ENCODE results near the gene FUT7.

The FUT7 gene

GRCh38 chr9:136983656-136984314, 48.1 kb downstream of the FUT7 start:
- DNase-seq (ENCODE audit: low spot score in 2 of 2): no peak
- Mint-ChIP-seq H3K9me3 (no peaks in the 10 kb centered on the region), H3K4me1 (peaks cover 12% of the 10 kb centered on the region), H3K36me3 (no peaks in the 10 kb centered on the region), H3K4me3 (no peak overlapping the region), H3K27ac (no peak overlapping the region)
- ATAC-seq: no peak

DNA sequence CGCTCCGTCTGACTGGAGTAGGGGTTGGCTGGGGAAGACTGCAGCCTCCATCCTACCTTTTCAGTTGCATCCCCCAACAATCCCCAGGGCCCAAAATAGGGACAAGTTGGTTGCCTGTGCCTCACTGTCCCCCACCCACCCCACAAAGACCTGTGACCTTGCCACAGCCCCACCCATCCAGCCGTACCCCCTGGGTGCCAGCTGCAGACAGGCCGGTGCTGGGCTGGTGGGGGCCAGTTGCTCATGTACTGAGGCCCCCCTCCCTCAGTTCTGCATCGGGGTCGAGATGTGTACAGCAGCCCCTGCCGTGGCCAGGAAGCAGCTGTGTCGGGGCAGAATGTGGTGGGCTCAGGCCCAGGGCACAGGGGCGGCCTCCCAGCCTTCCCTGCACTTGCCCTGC, 48.7 kb downstream of the FUT7 start:
- Mint-ChIP-seq H3K4me3 (no peak overlapping the region), H3K9me3 (no peaks in the 10 kb centered on the region), H3K36me3 (no peaks in the 10 kb centered on the region), H3K27ac (no peak overlapping the region), H3K4me1 (peaks cover 12% of the 10 kb centered on the region)
- no peak for ATAC-seq
- DNase-seq (ENCODE audit: low spot score in 2 of 2): no peak

DNA sequence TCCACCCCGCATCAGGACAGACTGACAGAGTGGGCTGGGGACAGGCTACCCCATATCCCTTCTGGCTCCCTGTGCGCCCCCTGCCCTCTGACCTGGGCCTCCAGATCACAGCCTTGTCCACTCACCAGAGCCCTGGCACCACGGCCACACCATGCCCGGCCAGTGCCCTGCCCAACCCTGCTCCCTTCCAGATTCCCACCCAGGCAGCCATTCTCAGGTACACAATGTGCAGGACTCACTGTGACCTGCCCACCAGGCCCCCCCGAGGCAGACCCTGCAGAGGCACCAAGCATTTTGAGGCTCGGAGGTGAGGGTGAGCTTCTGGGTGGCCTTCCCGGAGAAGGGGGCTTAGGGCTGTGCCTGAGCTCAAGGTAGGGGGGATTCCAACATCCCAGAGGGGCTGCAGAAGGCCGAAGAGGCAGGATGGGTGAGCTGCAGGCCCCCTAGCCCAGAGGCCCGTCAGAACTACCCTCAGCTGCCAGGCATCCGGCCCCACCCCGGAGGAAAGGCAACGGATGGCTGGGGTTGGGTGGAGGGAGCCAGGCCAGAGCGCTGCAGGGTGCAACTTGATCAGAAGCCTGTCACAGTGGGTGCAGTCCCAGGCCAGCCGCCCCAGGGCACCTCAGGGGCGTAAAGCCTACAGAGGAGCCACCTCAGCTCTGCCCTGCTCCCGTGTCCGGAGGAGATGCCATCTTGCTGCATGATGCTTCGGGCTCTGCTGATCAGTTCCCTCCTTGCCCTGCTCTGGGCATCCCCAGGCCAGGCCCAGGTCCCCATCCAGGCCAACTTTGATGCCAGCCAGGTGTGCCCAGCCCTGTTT, 49.4 kb downstream of the FUT7 start, which contains the start of gene LCNL1:
LCNL1 (plus strand) TSS at position 762 of the 820 bp plus-strand sequence. CDS start 594 bp downstream, outside the sequence.
- no peak within 1 kb of the TSS for H3K27ac Mint-ChIP-seq
- H3K4me1 Mint-ChIP-seq: peaks cover 12% of the 10 kb centered on the region
- no peak within 1 kb of the TSS for H3K4me3 Mint-ChIP-seq

GRCh38 chr9:136981588-136982231, 50.2 kb downstream of the FUT7 start:
- DNase-seq (ENCODE audit: low spot score in 2 of 2): no peak
- H3K4me1 Mint-ChIP-seq: peaks cover 15% of the 10 kb centered on the region
- H3K9me3 Mint-ChIP-seq: no peaks in the 10 kb centered on the region
- H3K27ac Mint-ChIP-seq: no peak overlapping the region
- H3K36me3 Mint-ChIP-seq: no peaks in the 10 kb centered on the region
- ATAC-seq: no peak
- H3K4me3 Mint-ChIP-seq: no peak overlapping the region

More for the DNA sequence above, 49.4 kb downstream of the FUT7 start, which contains the start of gene LCNL1:
- no peaks in the 10 kb centered on the region for H3K9me3 Mint-ChIP-seq
- no peaks in the 10 kb centered on the region for H3K36me3 Mint-ChIP-seq
- ATAC-seq (no peak), DNase-seq (ENCODE audit: low spot score in 2 of 2) (no peak)

DNA sequence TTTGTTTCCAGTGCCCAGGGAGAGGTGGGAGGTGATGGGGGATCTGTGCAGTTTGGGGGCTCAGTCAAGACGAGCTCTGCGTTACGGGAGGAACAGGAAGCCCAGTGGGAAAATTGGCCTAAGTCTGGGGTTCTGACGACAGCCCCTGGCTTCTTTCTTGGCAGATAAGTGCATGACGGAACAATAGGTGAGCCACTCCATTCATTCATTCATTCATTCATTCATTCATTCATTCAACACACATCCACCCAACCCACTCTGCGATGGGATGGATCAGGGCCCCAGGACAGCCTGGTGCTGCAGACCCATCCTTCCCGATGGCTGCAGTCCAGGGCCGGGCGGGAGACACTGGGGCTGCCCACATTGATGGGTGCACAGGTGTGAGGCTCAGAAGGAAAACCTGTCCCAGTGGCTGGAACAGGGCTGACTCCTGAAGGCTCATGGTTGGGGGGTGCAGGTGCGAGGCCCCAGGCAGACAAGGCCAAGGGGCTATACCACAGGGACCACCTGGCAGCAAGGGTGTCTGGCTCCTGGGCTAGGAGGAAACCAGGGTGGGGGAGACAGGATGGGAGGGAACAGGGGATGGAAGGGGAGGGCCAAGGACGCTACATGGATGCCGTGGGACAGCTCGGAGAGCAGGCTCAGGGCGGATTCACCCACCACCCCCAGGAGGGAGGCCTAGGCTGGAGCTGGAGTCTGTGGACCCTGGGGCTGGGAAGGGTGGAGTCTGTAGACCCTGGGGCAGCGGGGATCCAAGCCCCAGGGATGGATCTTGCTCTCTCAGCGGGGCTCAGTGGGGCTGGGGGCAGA, 51.0 kb downstream of the FUT7 start:
- no peak overlapping the region for H3K4me3 Mint-ChIP-seq
- H3K27ac Mint-ChIP-seq: no peak overlapping the region
- H3K4me1 Mint-ChIP-seq: peaks cover 23% of the 10 kb centered on the region

More for the DNA sequence above, 51.0 kb downstream of the FUT7 start:
- Mint-ChIP-seq H3K9me3 (no peaks in the 10 kb centered on the region), H3K36me3 (no peaks in the 10 kb centered on the region)
- DNase-seq (ENCODE audit: low spot score in 2 of 2): no peak
- no peak for ATAC-seq
